ENCODE measurements around the gene CIP2A. TPM values are rescaled to one million over a fixed set of nuclear protein-coding genes. Genes with fewer than 3 reads are reported as not detected.

CIP2A gene
- total RNA-seq, 1 experiment from 2014 or later = 34.2 TPM

DNA sequence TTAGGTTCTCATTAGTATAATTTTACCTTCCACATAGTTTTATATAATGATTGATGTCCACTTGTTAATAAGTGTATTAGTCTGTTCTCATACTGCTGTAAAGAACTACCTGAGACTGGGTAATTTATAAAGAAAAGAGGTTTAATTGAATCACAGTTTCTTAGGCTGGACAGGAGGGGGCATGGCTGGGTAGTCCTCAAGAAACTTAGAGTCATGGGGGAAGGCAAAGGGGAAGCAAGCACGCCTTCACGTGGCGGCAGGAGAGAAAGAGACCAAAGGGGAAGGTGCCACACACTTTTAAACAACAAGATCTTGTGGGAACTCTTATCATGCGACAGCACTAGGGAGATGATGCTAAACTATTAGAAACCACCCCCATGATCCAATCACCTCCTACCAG lies 19.5 kb upstream of the CIP2A start:
- no peaks in the 10 kb centered on the region for H3K79me1 ChIP-seq (ENCODE audit: insufficient read depth, low read depth, low read length, poor library complexity, severe bottlenecking)
- H2AK5ac ChIP-seq (ENCODE audit: insufficient read length, low read length) = no peak overlapping the region
- H2BK15ac ChIP-seq (ENCODE audit: low read depth, low read length) = no peak overlapping the region
- no peak overlapping the region for H3K4ac ChIP-seq (ENCODE audit: low read depth, low read length)
- H3K23me2 ChIP-seq (ENCODE audit: insufficient read length, low read depth, low read length, poor library complexity, severe bottlenecking) = no peaks in the 10 kb centered on the region
- Mint-ChIP-seq H3K4me1 (peaks cover 4 to 11% of the 10 kb centered on the region in 2 experiments), H3K9me3 (no peaks in the 10 kb centered on the region), H3K36me3 (ENCODE audit: insufficient read depth in 1 of 3, low read depth in 3 of 3) (peaks cover 0 to 18% (median 5%) of the 10 kb centered on the region in 3 experiments; a peak in 5 of 7 replicates), H3K27ac (peak overlapping the region in 2 of 3 experiments; percentile 11 to 38; a peak in 2 of 7 replicates), H3K27me3 (ENCODE audit: low read depth) (no peaks in the 10 kb centered on the region), H3K4me3 (no peak overlapping the region)
- no peak overlapping the region for H3K23ac ChIP-seq (ENCODE audit: insufficient read length, low read depth, low read length)
- H2BK20ac ChIP-seq (ENCODE audit: low read depth, low read length, poor library complexity, severe bottlenecking) = no peak overlapping the region
- TF ChIP-seq, protein P1, sequence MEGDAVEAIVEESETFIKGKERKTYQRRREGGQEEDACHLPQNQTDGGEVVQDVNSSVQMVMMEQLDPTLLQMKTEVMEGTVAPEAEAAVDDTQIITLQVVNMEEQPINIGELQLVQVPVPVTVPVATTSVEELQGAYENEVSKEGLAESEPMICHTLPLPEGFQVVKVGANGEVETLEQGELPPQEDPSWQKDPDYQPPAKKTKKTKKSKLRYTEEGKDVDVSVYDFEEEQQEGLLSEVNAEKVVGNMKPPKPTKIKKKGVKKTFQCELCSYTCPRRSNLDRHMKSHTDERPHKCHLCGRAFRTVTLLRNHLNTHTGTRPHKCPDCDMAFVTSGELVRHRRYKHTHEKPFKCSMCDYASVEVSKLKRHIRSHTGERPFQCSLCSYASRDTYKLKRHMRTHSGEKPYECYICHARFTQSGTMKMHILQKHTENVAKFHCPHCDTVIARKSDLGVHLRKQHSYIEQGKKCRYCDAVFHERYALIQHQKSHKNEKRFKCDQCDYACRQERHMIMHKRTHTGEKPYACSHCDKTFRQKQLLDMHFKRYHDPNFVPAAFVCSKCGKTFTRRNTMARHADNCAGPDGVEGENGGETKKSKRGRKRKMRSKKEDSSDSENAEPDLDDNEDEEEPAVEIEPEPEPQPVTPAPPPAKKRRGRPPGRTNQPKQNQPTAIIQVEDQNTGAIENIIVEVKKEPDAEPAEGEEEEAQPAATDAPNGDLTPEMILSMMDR (conservative IDR thresholded peaks at IDR 0.05) = peak; percentile 56; the same call in 2 of the 3 replicates
- H3K14ac ChIP-seq (ENCODE audit: insufficient read depth, low read length) = no peak overlapping the region
- H4K91ac ChIP-seq (ENCODE audit: insufficient read length, low read depth, low read length) = no peak overlapping the region
- H3K27ac ChIP-seq (ENCODE audit: insufficient read length, low read depth, low read length) = no peak overlapping the region
- no peak overlapping the region for H4K5ac ChIP-seq (ENCODE audit: insufficient read length, low read depth, low read length)
- H3K9me3 ChIP-seq (ENCODE audit: control insufficient read depth, low read depth, low read length) = no peaks in the 10 kb centered on the region
- no peaks in the 10 kb centered on the region; the same call in 1 of the 2 replicates for H3K79me2 ChIP-seq (ENCODE audit: insufficient read depth, low read length)
- no peaks in the 10 kb centered on the region for H4K20me1 ChIP-seq (ENCODE audit: control insufficient read depth, insufficient read depth, insufficient read length)
- H3K18ac ChIP-seq (ENCODE audit: insufficient read length, low read depth, low read length) = no peak overlapping the region
- no peak overlapping the region for H2AFZ ChIP-seq (ENCODE audit: low read length)
- H4K8ac ChIP-seq (replicated peaks; ENCODE audit: insufficient read length, low read depth, low read length) = no peak overlapping the region
- DNase-seq = peak; percentile 67
- H3T11ph ChIP-seq (ENCODE audit: low read length) = no peak overlapping the region
- no CpG with 5 or more reads among the region's 4 CpGs for WGBS (ENCODE audit: extremely low coverage, insufficient read length, low lambda C conversion rate)
- no peak overlapping the region for H2BK120ac ChIP-seq (ENCODE audit: low read depth, low read length, poor library complexity, severe bottlenecking)
- no peaks in the 10 kb centered on the region for H3K27me3 ChIP-seq (ENCODE audit: insufficient read depth, low read length)
- H2BK12ac ChIP-seq (ENCODE audit: insufficient read length, low read depth, low read length) = no peak overlapping the region
- H3K4me2 ChIP-seq (ENCODE audit: insufficient read depth, insufficient read length, low read length) = no peak overlapping the region
- H2BK5ac ChIP-seq (ENCODE audit: insufficient read length, low read length) = no peak overlapping the region
- H3K9ac ChIP-seq (ENCODE audit: extremely low read depth, insufficient read length, low read length) = no peak overlapping the region
- no peaks in the 10 kb centered on the region; the same call in 1 of the 2 replicates for H3K4me1 ChIP-seq (ENCODE audit: insufficient read depth, low read length)
- no peak overlapping the region for H3K56ac ChIP-seq (ENCODE audit: insufficient read length, low read depth, low read length)
